Skin epidermis (tissue), 12 donors: ENCODE data around the gene HEG1.

Experiments
- H3K27ac ChIP-seq, 21 experiments: fragments of 200-600 bp; sonication (generic) in 11 of 21; one replicate each; pipeline ENCODE4 v1.5.0; 2020; ENCODE audit warnings: mild to moderate bottlenecking in 3 of 21, inconsistent platforms in 2 of 21, moderate library complexity in 2 of 21
- H3K4me3 ChIP-seq, 7 experiments: fragments of 200-600 bp; sonication (generic) in 2 of 7; one replicate each; pipeline ENCODE4 v1.5.0; 2020; ENCODE audit warnings: inconsistent platforms in 2 of 7, mild to moderate bottlenecking in 2 of 7, moderate library complexity in 1 of 7

HEG1 gene

DNA sequence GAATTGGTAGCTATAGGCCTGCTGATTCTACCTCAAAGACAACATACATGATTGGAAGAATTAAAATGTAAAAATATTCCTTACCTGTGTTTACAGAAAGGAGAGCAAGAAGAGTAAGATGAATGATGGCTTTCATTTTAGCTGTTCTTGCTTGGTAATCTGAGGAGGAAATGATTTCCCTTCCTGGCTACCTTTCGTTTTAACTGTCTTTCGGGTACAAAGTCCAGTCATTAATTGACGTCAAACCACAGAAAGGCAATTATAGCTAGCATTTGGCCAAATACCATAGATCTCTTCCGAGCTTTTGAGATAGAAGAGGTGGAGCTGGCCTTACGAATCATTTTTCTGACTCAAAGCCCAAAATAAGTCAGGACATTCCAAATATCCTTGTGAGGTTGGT is 121.2 kb downstream of the HEG1 start, which contains the start of gene MUC13:
Gene MUC13, minus strand, starts transcription at position 175 of the 400 bp plus-strand sequence. Its CDS starts 39 bp downstream, at position 136.
- no peak within 1 kb of the TSS for H3K27ac ChIP-seq

DNA sequence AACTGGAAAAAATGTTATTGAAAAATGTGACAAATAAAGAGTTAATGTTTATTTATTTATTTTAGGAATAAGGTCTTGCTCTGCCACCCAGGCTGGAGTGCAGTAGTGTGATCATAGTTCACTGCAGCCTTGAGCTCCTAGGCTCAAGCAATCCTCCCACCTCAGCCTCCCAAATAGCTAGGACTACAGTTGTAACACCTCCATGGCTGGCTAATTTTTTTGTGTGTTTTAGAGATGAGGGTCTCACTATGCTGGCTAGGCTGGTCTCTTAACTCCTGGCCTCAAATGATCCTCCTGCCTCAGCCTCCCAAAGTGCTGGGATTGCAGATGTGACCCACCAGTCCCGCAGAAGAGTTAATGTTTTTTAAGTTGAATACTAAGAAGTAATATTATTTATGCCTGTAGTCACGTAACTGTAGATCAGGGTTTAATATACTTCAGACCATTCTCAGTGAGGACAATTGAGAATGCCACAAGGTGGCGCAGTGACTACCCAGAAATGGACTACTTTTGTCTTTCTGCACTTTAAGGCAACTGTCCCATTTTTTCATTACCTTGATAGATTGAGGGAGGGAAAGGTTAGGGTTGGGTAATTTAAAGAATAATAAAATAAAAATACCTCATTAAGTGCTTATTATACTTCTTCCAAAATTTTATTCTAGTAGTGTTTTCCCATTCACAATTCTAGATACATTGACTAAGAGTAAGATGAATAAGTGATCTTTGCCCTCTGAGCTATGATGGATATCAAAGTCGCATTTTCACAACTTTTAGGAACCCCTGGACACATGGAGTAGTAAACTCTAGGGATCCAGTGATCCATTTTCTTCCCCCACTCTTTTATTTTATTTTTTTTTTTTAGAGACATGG is 127.2 kb downstream of the HEG1 start:
- H3K4me3 ChIP-seq: no peak overlapping the region
- no peak overlapping the region for H3K27ac ChIP-seq

More for the DNA sequence above, 121.2 kb downstream of the HEG1 start, which contains the start of gene MUC13:
- H3K4me3 ChIP-seq: no peak within 1 kb of the TSS

- Histone ChIP-seq H3K27ac (no peak overlapping the region), H3K4me3 (no peak overlapping the region)
Measured at GRCh38 chr3:124927574-124928045, 128.2 kb downstream of the HEG1 start.

- H3K4me3 ChIP-seq: no peak overlapping the region
- H3K27ac ChIP-seq: no peak overlapping the region
Measured at GRCh38 chr3:124926426-124927101, 129.2 kb downstream of the HEG1 start.

GRCh38 chr3:124924741-124925140 is 131.1 kb downstream of the HEG1 start:
- Histone ChIP-seq H3K27ac (no peak overlapping the region), H3K4me3 (no peak overlapping the region)

- no peak overlapping the region for H3K27ac ChIP-seq
Measured at GRCh38 chr3:124923833-124924232, 132.0 kb downstream of the HEG1 start.

DNA sequence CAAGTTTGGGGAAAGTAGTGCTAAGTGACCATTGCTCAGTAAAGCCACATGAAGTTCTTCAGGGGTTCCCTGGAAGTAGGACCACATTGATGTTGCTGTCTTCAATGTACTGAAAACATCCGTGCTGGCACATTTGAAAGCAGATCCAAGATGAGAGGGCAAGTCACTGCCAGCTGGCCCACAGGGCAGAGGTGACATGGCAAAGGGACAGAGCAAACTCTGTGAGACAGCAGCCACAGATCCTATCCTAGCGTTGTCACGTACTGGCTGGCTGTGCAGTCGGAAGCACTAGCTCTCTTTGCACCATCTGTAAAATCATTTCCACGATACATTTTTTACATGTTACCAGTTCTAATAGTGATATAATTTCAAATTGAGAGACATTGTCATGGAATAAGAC is 135.1 kb downstream of the HEG1 start:
- H3K4me3 ChIP-seq: no peak overlapping the region
- no peak overlapping the region for H3K27ac ChIP-seq

More at GRCh38 chr3:124923833-124924232, 132.0 kb downstream of the HEG1 start:
- no peak overlapping the region for H3K4me3 ChIP-seq

GRCh38 chr3:124919756-124920155 is 136.0 kb downstream of the HEG1 start:
- H3K27ac ChIP-seq: no peak overlapping the region
- no peak overlapping the region for H3K4me3 ChIP-seq

DNA sequence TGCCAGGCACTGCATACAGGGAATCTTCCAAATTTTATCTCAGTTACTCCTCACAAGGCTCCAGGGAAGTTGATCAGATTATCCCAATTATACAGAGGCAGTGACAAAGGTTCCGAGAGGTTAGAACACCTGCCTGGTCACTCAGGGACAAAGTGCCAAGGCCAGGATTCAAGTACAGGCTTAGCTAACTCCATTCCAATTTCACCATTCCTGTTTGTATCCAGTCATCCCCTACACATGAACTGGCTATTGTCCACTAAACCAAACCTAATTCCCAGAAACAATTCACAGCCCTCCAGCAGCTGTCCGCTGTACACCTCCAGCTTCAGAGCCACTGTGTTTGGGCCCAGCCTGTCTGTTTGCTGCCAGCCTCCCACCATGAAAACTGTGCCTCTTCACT is 137.3 kb downstream of the HEG1 start:
- no peak overlapping the region for H3K4me3 ChIP-seq
- H3K27ac ChIP-seq: no peak overlapping the region

GRCh38 chr3:124916837-124917409 is 138.9 kb downstream of the HEG1 start:
- Histone ChIP-seq H3K4me3 (no peak overlapping the region), H3K27ac (no peak overlapping the region)
